ENCODE results near the gene UGT1A3.
"Not testable (repeated sequence)": the region's sequence is repeated elsewhere in the genome, so short reads cannot be mapped to it uniquely, and the experiment has no call there.

The UGT1A3 gene

GRCh38 chr2:233728723-233729301 is at the start of gene UGT1A3:
UGT1A3 (plus strand) TSS chr2:233729042; CDS start chr2:233729127, 85 bp downstream.
- no peak for DNase-seq

- DNase-seq: no peak
Measured at GRCh38 chr2:233679196-233679595, 49.6 kb upstream of the UGT1A3 start.

- DNase-seq: no peak
Measured at GRCh38 chr2:233680361-233681045, 48.3 kb upstream of the UGT1A3 start.

- DNase-seq: no peak
Measured at GRCh38 chr2:233681521-233682099, 47.2 kb upstream of the UGT1A3 start, which contains the start of gene UGT1A7. UGT1A7 (plus strand) TSS chr2:233681901; CDS start chr2:233681938, 37 bp downstream.

GRCh38 chr2:233684640-233685039 is 44.2 kb upstream of the UGT1A3 start:
- DNase-seq: no peak

GRCh38 chr2:233686928-233687327 is 41.9 kb upstream of the UGT1A3 start:
- no peak for DNase-seq

- DNase-seq: no peak
Measured at GRCh38 chr2:233688341-233688740, 40.5 kb upstream of the UGT1A3 start.

- no peak for DNase-seq
Measured at GRCh38 chr2:233689031-233689430, 39.8 kb upstream of the UGT1A3 start.

- DNase-seq: no peak
Measured at GRCh38 chr2:233689501-233689900, 39.3 kb upstream of the UGT1A3 start.

GRCh38 chr2:233690444-233690843 is 38.4 kb upstream of the UGT1A3 start:
- DNase-seq: no peak

GRCh38 chr2:233691443-233692433 is 37.1 kb upstream of the UGT1A3 start:
- no peak for DNase-seq

GRCh38 chr2:233692648-233693047 is 36.2 kb upstream of the UGT1A3 start, which contains the start of gene UGT1A6:
UGT1A6 (plus strand) TSS chr2:233692890; CDS start chr2:233693005, 115 bp downstream.
- DNase-seq: no peak

GRCh38 chr2:233693963-233694362 is 34.9 kb upstream of the UGT1A3 start:
- no peak for DNase-seq

- DNase-seq: no peak
Measured at GRCh38 chr2:233698740-233699139, 30.1 kb upstream of the UGT1A3 start.

- DNase-seq: no peak
Measured at GRCh38 chr2:233699424-233700027, 29.3 kb upstream of the UGT1A3 start.

GRCh38 chr2:233700028-233700635 is 28.7 kb upstream of the UGT1A3 start:
- no peak for DNase-seq

GRCh38 chr2:233700842-233701241 is 28.0 kb upstream of the UGT1A3 start:
- not testable (repeated sequence) for DNase-seq

- no peak for DNase-seq
Measured at GRCh38 chr2:233702238-233702637, 26.6 kb upstream of the UGT1A3 start.

- DNase-seq: no peak
Measured at GRCh38 chr2:233705911-233706506, 22.8 kb upstream of the UGT1A3 start.

GRCh38 chr2:233706720-233707119 is 22.1 kb upstream of the UGT1A3 start:
- no peak for DNase-seq

GRCh38 chr2:233707940-233708644 is 20.8 kb upstream of the UGT1A3 start:
- DNase-seq: no peak
